ENCODE measurements around the gene NUDT16L1.

The NUDT16L1 gene

GRCh38 chr16:4692460-4693295 is 684 bp upstream of the NUDT16L1 start:
- TF ChIP-seq GATA3 (IDR thresholded peaks at IDR 0.05; ENCODE audit: low read depth, low read length) (no peak), GATA2 (IDR thresholded peaks at IDR 0.05; ENCODE audit: low read depth, low read length) (no peak)

GRCh38 chr16:4693956-4694641 is 737 bp downstream of the NUDT16L1 start:
- no peak for TF ChIP-seq GATA3 (IDR thresholded peaks at IDR 0.05; ENCODE audit: low read depth, low read length)
- TF ChIP-seq GATA2 (IDR thresholded peaks at IDR 0.05; ENCODE audit: low read depth, low read length), result no peak

- TF ChIP-seq GATA2 (IDR thresholded peaks at IDR 0.05; ENCODE audit: low read depth, low read length) (no peak), GATA3 (IDR thresholded peaks at IDR 0.05; ENCODE audit: low read depth, low read length) (no peak)
Observed at GRCh38 chr16:4694642-4695451, 1.5 kb downstream of the NUDT16L1 start.

- no peak for TF ChIP-seq GATA3 (IDR thresholded peaks at IDR 0.05; ENCODE audit: low read depth, low read length)
- TF ChIP-seq GATA2 (IDR thresholded peaks at IDR 0.05; ENCODE audit: low read depth, low read length), result no peak
Observed at GRCh38 chr16:4695473-4696171, 2.3 kb downstream of the NUDT16L1 start.

GRCh38 chr16:4696172-4696904 is 3.0 kb downstream of the NUDT16L1 start:
- TF ChIP-seq GATA3 (IDR thresholded peaks at IDR 0.05; ENCODE audit: low read depth, low read length), result no peak
- no peak for TF ChIP-seq GATA2 (IDR thresholded peaks at IDR 0.05; ENCODE audit: low read depth, low read length)

GRCh38 chr16:4696905-4697847 is 3.8 kb downstream of the NUDT16L1 start:
- TF ChIP-seq GATA3 (IDR thresholded peaks at IDR 0.05; ENCODE audit: low read depth, low read length) (no peak), GATA2 (IDR thresholded peaks at IDR 0.05; ENCODE audit: low read depth, low read length) (no peak)

- no peak for TF ChIP-seq GATA2 (IDR thresholded peaks at IDR 0.05; ENCODE audit: low read depth, low read length)
- TF ChIP-seq GATA3 (IDR thresholded peaks at IDR 0.05; ENCODE audit: low read depth, low read length), result no peak
Observed at GRCh38 chr16:4697848-4698291, 4.5 kb downstream of the NUDT16L1 start.

- no peak for TF ChIP-seq GATA3 (IDR thresholded peaks at IDR 0.05; ENCODE audit: low read depth, low read length)
- TF ChIP-seq GATA2 (IDR thresholded peaks at IDR 0.05; ENCODE audit: low read depth, low read length), result no peak
Observed at GRCh38 chr16:4698321-4699045, 5.1 kb downstream of the NUDT16L1 start.

GRCh38 chr16:4699046-4699556 is 5.7 kb downstream of the NUDT16L1 start:
- TF ChIP-seq GATA2 (IDR thresholded peaks at IDR 0.05; ENCODE audit: low read depth, low read length) (no peak), GATA3 (IDR thresholded peaks at IDR 0.05; ENCODE audit: low read depth, low read length) (no peak)

- TF ChIP-seq GATA3 (IDR thresholded peaks at IDR 0.05; ENCODE audit: low read depth, low read length) (no peak), GATA2 (IDR thresholded peaks at IDR 0.05; ENCODE audit: low read depth, low read length) (no peak)
Observed at GRCh38 chr16:4700380-4700996, 7.1 kb downstream of the NUDT16L1 start.
